Endothelial cell of umbilical vein (primary cell): Measurements from ENCODE around the gene PRRC2B. TPM values are rescaled to one million over a fixed set of nuclear protein-coding genes. Genes with fewer than 3 reads are reported as not detected.

Source experiments
- BruUV-seq: library from RNA; stranded (reverse); fragments of 400-500 nt; replicated peaks from 2 replicates; lab custom pipeline; 2021; lab: Mats Ljungman, UMichigan
- CTCF ChIA-PET: fragments of 300-600, 350-600 bp; sonication (Branson Sonifier 250); formaldehyde crosslinking; loops from one replicate; lab custom pipeline; 2021; ENCODE audit warnings: antibody characterized with exemption, inconsistent platforms; lab: Charles Lee
- POLR2A ChIA-PET: fragments of 300-600, 350-600 bp; sonication (Branson Sonifier 250); formaldehyde crosslinking; loops from one replicate; lab custom pipeline; 2021; ENCODE audit warnings: antibody characterized with exemption, inconsistent platforms; lab: Charles Lee
- DNase-seq: peaks from one replicate; pipeline ENCODE4 v3.0.0-alpha.2; 2011; ENCODE audit warnings: low read depth, low spot score
- FAIRE-seq: peaks from 2 replicates; lab custom pipeline; 2011; peaks lifted over from hg19 to GRCh38; lab: Jason Lieb, UNC
- H2AFZ ChIP-seq: 2 replicates; pipeline ENCODE4 v1.6.0; 2012; ENCODE audit warnings: low read depth, low read length, control low read depth, inconsistent platforms
- H3K27ac ChIP-seq: 2 replicates; pipeline ENCODE4 v1.5.1; 2011; ENCODE audit warnings: low read depth, mild to moderate bottlenecking, control low read depth, low read length, moderate library complexity; ENCODE audit not compliant: insufficient read depth
- H3K27me3 ChIP-seq, 2 experiments: 2 replicates each; pipeline versions ENCODE4 v1.6.0 to v1.6.1; 2011; ENCODE audit warnings: low read length in 2 of 2, mixed read lengths in 1 of 2; ENCODE audit not compliant: control insufficient read depth in 2 of 2, insufficient read depth in 2 of 2
- H3K36me3 ChIP-seq, 2 experiments: 2 replicates in 1 of 2; 3 replicates in 1 of 2; pipeline ENCODE4 v1.5.1; 2011; ENCODE audit warnings: low read length in 2 of 2, mild to moderate bottlenecking in 1 of 2, moderate library complexity in 1 of 2; ENCODE audit not compliant: control insufficient read depth in 2 of 2, insufficient read depth in 2 of 2; ENCODE audit errors: extremely low read depth in 1 of 2
- H3K4me1 ChIP-seq: 3 replicates; pipeline ENCODE4 v1.5.1; 2011; ENCODE audit warnings: mild to moderate bottlenecking, low read length; ENCODE audit not compliant: control insufficient read depth, insufficient read depth; ENCODE audit errors: extremely low read depth
- H3K4me2 ChIP-seq: 2 replicates; pipeline ENCODE4 v1.6.1; 2011; ENCODE audit warnings: low read length, control low read depth, mixed read lengths; ENCODE audit not compliant: insufficient read depth
- H3K4me3 ChIP-seq, 3 experiments: fragments of 200-600 bp in 1 of 3; sonication (generic), shearing (Covaris generic) in 1 of 3; replicated peaks in 1 of 3; 2 replicates each; pipeline ENCODE4 v1.5.1; 2011 to 2016; ENCODE audit warnings: control low read depth in 3 of 3, low read length in 3 of 3, mild to moderate bottlenecking in 2 of 3, inconsistent platforms in 1 of 3, low read depth in 1 of 3, moderate library complexity in 1 of 3; ENCODE audit not compliant: insufficient read depth in 1 of 3
- H3K79me2 ChIP-seq: 2 replicates; pipeline ENCODE4 v1.6.0; 2012; ENCODE audit warnings: low read length, inconsistent platforms; ENCODE audit not compliant: control insufficient read depth, insufficient read depth
- H3K9ac ChIP-seq: replicated peaks from 2 replicates; pipeline ENCODE3; 2011; ENCODE audit warnings: low read length, control low read depth; ENCODE audit not compliant: insufficient read depth; ENCODE audit errors: extremely low read depth
- H3K9me1 ChIP-seq: replicated peaks from 3 replicates; pipeline ENCODE4 v1.6.0; 2011; ENCODE audit warnings: mild to moderate bottlenecking, low read length; ENCODE audit not compliant: control insufficient read depth, insufficient read depth; ENCODE audit errors: extremely low read depth
- H3K9me3 ChIP-seq: replicated peaks from 2 replicates; pipeline ENCODE4 v1.5.1; 2012; ENCODE audit warnings: low read length, inconsistent platforms; ENCODE audit not compliant: control insufficient read depth, insufficient read depth
- H4K20me1 ChIP-seq: replicated peaks from 2 replicates; pipeline ENCODE3; 2011; ENCODE audit warnings: mild to moderate bottlenecking, low read length; ENCODE audit not compliant: control insufficient read depth, insufficient read depth; ENCODE audit errors: extremely low read depth
- EZH2 ChIP-seq: IDR thresholded peaks from 2 replicates; pipeline ENCODE4 v1.6.1; 2012; ENCODE audit warnings: borderline replicate concordance, low read depth, mild to moderate bottlenecking, moderate library complexity, low read length, inconsistent platforms; ENCODE audit not compliant: severe bottlenecking
- FOS ChIP-seq: IDR thresholded peaks from 2 replicates; pipeline ENCODE4 v1.6.1; 2011; ENCODE audit warnings: mild to moderate bottlenecking, low read length, moderate library complexity, borderline replicate concordance; ENCODE audit not compliant: insufficient read depth
- GATA2 ChIP-seq: IDR thresholded peaks from 2 replicates; pipeline ENCODE4 v1.7.0; 2011; ENCODE audit warnings: low read depth, mild to moderate bottlenecking, moderate library complexity, mixed read lengths, low read length; ENCODE audit not compliant: insufficient read length, insufficient read depth
- JUN ChIP-seq: IDR thresholded peaks from 2 replicates; pipeline ENCODE4 v1.6.1; 2011; ENCODE audit warnings: borderline replicate concordance, low read depth; ENCODE audit not compliant: insufficient read length, insufficient read depth
- MAX ChIP-seq: IDR thresholded peaks from 2 replicates; pipeline ENCODE4 v1.6.1; 2011; ENCODE audit not compliant: insufficient read depth, insufficient read length
- MYC ChIP-seq: IDR thresholded peaks from one replicate; pipeline ENCODE4 v1.6.1; 2011; ENCODE audit warnings: mild to moderate bottlenecking, low read depth, low read length
- POLR2A ChIP-seq: IDR thresholded peaks from 2 replicates; pipeline ENCODE4 v1.6.1; 2012; ENCODE audit warnings: low read depth, mild to moderate bottlenecking, control low read depth, low read length
- POLR2AphosphoS5 ChIP-seq: IDR thresholded peaks from 2 replicates; pipeline ENCODE4 v1.6.1; 2012; ENCODE audit warnings: low read depth, mild to moderate bottlenecking, control low read depth, low read length, moderate library complexity; ENCODE audit not compliant: insufficient read depth
- dilution Hi-C: fragments of 300-500 bp; cut with MboI; formaldehyde crosslinking; loops from one replicate; pipeline ENCODE4 v1.15.0; 2019; ENCODE audit warnings: low sequenced_read_pairs; ENCODE audit not compliant: extremely low pct_ligation_motif_present
- intact Hi-C: fragments of 100-400 bp; cut with micrococcal nuclease; formaldehyde crosslinking; loops from one replicate; pipeline ENCODE4 v1.10.0; 2022
- polyA plus RNA-seq, 4 experiments: library from polyadenylated mRNA; depleted of rRNA in 3 of 4; stranded (reverse) in 3 of 4; unstranded in 1 of 4; fragments of >200 nt; gene quantifications; 2 replicates each; pipeline versions ENCODE4 v1.2.1 to v1.2.3, GENCODE V29; 2011 to 2012; ENCODE audit warnings: missing spikeins in 1 of 4
- total RNA-seq: library from RNA; stranded (reverse); gene quantifications from 2 replicates; pipeline ENCODE4 v1.2.3, GENCODE V29; 2021
- TF ChIP-seq, protein P1 (sequence below), 2 donors: IDR thresholded peaks; 1 replicate in 1 of 2; 2 replicates in 1 of 2; pipeline ENCODE4 v1.5.1; 2011; ENCODE audit warnings: low read length in 2 of 2, mild to moderate bottlenecking in 2 of 2, moderate library complexity in 2 of 2, control low read depth in 1 of 2, inconsistent platforms in 1 of 2, low read depth in 1 of 2; ENCODE audit not compliant: insufficient read depth in 1 of 2; ENCODE audit errors: extremely low read depth in 1 of 2

Gene PRRC2B
- total and polyA plus RNA-seq, 2 donors (not counting 3 experiments of a cell fraction or from before 2014, with no cell fraction given) = 35.6 to 256 TPM

GRCh38 chr9:131528886-131529505, 135.1 kb downstream of the PRRC2B start:
- H3K4me1 ChIP-seq = peaks cover 4% of the 10 kb centered on the region
- BruUV-seq = no TSS peak
- DNase-seq (no peak), FAIRE-seq (no peak)
- no peak overlapping the region for H2AFZ ChIP-seq
- H3K9me1 ChIP-seq = no peaks in the 10 kb centered on the region
- peaks cover 5 to 36% of the 10 kb centered on the region in 2 experiments for H3K36me3 ChIP-seq
- H3K79me2 ChIP-seq = peaks cover 4% of the 10 kb centered on the region
- TF ChIP-seq POLR2A (no peak), EZH2 (no peak), FOS (no peak), JUN (no peak), GATA2 (no peak), MAX (no peak), POLR2AphosphoS5 (no peak), MYC (no peak)
- TF ChIP-seq, protein P1, sequence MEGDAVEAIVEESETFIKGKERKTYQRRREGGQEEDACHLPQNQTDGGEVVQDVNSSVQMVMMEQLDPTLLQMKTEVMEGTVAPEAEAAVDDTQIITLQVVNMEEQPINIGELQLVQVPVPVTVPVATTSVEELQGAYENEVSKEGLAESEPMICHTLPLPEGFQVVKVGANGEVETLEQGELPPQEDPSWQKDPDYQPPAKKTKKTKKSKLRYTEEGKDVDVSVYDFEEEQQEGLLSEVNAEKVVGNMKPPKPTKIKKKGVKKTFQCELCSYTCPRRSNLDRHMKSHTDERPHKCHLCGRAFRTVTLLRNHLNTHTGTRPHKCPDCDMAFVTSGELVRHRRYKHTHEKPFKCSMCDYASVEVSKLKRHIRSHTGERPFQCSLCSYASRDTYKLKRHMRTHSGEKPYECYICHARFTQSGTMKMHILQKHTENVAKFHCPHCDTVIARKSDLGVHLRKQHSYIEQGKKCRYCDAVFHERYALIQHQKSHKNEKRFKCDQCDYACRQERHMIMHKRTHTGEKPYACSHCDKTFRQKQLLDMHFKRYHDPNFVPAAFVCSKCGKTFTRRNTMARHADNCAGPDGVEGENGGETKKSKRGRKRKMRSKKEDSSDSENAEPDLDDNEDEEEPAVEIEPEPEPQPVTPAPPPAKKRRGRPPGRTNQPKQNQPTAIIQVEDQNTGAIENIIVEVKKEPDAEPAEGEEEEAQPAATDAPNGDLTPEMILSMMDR (IDR thresholded peaks at IDR 0.05; ENCODE audit: extremely low read depth in 1 of 2, insufficient read depth in 1 of 2, low read depth in 1 of 2, low read length in 2 of 2) = no peak
- CTCF ChIA-PET = no interaction called here
- no peak overlapping the region for H3K4me3 ChIP-seq
- H4K20me1 ChIP-seq = no peaks in the 10 kb centered on the region
- H3K9me3 ChIP-seq = no peaks in the 10 kb centered on the region
- dilution Hi-C loops = no loop called here
- no peaks in the 10 kb centered on the region for H3K27me3 ChIP-seq
- POLR2A ChIA-PET = no interaction called here
- intact Hi-C loops = no loop called here
- H3K9ac ChIP-seq = no peak overlapping the region
- no peak overlapping the region for H3K27ac ChIP-seq
- H3K4me2 ChIP-seq = no peak overlapping the region
